Measurements from ENCODE around the gene NBPF20.
A peak's percentile ranks its signal among the peaks of the same experiment; 100 is the strongest.
"Not testable (repeated sequence)": the region's sequence is repeated elsewhere in the genome, so short reads cannot be mapped to it uniquely, and the experiment has no call there.

Gene NBPF20, protein sequence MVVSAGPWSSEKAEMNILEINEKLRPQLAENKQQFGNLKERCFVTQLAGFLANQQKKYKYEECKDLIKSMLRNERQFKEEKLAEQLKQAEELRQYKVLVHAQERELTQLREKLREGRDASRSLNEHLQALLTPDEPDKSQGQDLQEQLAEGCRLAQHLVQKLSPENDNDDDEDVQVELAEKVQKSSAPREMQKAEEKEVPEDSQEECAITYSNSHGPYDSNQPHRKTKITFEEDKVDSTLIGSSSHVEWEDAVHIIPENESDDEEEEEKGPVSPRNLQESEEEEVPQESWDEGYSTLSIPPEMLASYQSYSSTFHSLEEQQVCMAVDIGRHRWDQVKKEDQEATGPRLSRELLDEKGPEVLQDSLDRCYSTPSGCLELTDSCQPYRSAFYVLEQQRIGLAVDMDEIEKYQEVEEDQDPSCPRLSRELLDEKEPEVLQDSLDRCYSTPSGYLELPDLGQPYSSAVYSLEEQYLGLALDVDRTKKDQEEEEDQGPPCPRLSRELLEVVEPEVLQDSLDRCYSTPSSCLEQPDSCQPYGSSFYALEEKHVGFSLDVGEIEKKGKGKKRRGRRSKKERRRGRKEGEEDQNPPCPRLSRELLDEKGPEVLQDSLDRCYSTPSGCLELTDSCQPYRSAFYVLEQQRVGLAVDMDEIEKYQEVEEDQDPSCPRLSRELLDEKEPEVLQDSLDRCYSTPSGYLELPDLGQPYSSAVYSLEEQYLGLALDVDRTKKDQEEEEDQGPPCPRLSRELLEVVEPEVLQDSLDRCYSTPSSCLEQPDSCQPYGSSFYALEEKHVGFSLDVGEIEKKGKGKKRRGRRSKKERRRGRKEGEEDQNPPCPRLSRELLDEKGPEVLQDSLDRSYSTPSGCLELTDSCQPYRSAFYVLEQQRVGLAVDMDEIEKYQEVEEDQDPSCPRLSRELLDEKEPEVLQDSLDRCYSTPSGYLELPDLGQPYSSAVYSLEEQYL (N-terminal part only)

DNA sequence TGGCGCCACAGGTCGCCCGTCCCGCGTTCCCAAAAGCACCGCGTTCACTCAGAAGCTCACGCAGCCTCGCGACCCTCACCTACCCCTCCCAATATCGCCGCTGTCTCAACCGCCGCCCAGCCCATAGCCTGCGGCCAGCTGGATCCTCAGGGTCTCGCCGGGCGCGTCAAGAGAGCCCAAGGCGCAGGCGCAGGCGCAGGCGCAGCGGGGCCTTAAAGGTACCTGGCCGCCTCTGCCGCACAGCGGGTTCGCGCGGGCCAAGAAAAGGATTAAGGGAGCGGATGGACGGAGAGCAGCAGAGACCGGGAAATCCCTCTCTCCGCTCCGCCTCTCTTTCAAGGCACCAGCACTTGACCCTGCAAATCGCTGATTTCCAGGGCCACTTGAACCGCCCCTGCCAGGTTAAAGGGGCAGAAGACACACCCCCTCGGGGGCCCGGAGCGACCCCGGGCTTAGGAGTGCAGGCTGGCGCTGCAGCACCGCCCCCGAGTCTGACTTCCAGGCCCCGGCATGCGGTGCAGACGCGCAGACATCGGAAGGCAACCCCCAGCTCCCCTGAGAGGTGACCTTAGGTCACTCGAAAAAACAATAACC lies at the start of gene NBPF20:
Gene NBPF20 (minus strand): TSS at position 168 of the 594 bp plus-strand sequence. CDS start 20,331 bp downstream, outside the sequence.
- peak; percentile 74 for DNase-seq

DNA sequence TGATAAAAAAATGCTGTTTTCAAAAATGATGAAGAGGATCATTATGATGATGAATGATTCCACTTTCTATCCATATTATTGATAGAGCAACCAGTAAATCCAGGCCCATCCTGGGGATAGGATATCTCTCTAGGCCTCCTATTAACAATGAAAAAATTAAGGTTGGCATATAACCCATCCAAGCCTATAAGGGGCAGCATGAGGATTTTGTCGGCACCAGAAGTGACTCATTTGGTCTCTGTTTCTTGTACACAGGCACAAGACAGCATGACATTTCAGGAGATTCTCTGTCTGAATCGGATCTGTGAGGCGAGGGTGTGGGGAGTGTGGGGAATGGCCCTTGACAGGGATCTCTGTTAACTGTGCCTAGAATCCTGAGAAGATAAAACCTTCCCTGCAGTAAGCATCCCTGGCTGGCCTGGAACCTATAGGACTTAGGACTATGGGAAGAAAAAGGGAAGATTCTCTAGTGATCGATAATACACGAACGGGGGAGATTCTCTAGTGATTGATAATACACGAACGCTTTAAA lies 49.5 kb upstream of the NBPF20 start:
- not testable (repeated sequence) for DNase-seq

DNA sequence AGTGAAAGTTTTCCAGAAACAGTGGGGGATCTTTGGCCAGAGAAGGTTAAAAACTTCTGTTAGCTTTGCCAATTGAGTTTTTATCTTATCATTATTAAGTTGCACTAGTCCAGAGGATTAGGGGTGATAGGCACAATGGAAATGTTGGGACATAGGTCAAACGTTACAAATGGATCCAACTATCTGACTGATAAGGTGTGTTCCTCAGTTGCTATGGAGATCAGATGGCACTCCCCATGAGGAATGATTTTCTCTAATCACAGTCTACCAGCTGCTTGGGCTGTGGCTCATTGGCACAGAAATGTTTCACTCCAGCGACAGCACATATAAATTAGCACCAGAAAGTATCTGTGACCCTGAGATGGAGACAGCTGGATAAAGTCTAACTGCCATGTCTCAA lies 47.3 kb upstream of the NBPF20 start:
- not testable (repeated sequence) for DNase-seq

DNA sequence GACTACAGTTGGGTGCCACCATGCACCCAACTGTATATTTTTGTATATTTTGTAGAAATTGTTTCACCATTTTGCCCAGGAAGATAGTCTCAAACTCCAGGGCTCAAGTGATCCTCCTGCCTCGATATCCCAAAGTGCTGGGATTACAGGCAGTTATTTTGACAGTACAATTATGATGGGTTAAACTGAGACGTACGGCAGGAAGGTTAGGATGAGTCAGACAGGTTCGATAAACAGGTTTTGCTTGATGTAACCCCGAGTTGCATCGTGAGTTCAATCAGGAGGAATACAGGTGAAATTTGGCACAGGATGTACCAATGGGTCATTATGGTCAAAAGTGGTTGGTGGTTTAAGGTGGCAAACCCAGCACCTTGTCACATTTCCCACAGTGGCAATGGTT lies 46.0 kb upstream of the NBPF20 start:
- DNase-seq, result not testable (repeated sequence)

DNA sequence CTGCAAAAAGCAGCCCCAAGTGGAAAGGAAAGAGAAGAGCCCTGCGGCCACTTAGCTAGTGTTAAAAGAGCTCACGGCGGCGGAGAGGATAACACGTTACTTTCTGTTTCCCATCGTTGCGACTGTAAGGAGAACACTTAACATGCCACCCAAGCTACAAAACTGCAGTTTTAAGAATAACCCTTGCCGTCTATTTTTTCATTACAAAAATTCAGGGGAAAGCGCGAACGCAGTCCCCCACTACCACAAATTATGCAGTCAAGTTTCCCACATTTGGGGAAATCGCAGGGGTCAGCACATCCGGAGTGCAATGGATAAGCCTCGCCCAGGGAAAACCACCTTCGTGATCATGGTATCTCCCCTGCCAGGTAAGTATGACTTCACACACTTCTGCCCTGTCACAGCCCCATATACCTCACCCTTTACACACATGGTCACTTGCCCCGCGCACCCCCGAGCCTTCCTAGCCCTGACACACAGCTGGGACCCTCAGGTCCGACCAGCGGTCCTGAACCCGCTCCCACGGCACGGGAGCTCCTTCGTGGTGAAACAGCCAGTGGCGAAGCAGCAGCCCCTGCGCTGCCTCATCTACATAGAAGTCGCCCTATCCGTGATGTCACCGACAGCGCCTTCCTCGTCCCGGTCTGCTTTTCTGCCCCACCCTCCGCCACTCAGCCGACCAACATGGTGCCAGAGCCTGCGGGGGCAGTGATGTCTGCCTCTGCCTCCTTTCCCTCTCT lies 40.2 kb upstream of the NBPF20 start:
- DNase-seq, result peak; percentile 73

DNA sequence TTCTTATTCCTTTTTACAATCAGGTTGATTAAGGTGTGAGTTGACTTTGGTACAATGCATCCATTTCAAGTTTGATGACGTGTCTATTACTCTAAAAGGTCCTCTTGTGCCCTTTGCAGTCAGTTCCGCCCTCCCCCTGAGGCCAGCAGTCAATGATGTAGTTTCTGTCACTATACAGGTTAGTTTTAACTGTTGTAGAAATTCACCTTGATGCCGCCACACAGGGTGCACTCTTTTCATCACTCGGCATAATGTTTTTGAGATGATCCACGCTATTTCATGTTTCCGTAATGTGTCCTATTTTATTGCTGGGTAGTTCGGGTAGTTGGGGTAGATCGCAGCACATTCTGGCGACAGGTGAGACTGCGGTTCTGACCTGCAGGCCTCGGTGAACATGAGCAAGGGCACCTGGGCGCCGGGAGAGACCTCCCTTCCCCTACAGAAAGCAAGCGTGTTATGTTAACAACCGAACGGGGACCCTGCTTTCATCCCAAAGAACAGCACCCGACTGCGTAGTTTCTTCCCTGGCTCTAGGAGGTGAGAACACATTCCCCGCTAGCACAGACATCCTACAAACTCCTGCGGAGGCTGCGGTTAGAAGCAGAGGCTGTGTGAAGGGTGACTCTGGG lies 39.4 kb upstream of the NBPF20 start:
- not testable (repeated sequence) for DNase-seq

DNA sequence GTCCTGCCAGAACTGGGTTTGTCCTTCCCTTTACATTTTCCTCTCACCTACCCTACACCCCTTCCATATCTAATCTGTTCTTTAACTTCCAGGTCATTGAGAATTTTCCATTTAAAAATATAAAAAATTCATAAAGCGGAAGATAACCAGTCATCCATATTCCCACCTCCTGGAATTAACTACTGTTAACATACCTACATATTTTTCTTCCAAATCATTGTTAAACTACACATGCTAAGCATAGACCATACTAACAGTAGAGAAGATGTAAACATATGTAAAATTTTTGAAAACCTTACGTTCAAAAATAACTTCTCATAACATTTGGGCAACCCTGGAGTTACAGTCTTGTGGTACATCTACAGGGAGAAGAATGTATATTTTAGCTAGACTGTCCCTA lies 38.6 kb upstream of the NBPF20 start:
- not testable (repeated sequence) for DNase-seq

DNA sequence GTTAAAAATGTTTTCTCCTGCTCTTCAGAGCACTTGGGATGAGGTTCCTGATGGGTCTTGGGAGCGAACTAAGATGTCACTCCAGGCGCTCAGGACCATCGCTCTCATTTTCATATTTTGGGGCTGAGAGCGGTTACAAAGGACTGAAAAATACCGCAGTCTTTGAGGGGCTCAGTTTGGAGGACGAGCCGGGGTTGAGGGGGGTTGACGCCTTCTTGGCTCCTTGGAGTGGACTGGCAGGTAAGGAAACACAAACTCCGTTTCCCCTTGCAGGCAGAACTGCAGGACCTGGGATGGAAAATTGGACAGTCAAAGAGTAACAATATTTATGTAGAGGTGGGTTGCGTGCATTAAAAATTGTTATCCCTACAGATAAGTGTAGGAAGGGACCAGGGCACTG lies 35.3 kb upstream of the NBPF20 start:
- not testable (repeated sequence) for DNase-seq

DNA sequence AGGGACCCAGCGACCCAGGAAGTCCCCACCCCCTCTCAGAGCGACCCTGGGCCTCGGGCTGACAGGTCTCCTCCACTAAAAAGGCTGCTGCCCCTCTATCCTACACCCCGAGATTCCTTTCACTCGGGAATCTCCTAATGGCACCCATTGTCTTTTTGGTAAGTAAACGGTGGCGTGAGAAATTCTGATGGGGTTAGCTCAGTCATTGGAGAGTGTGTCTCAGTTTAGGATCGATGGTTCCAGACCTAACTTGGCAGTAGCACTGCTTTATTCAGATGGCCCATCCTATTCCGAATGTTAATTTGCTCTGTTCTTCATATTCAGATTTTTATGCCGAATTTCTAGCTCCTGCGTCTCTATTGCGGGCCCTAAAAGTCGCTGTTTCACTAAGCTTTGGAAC lies 34.6 kb upstream of the NBPF20 start:
- not testable (repeated sequence) for DNase-seq

DNA sequence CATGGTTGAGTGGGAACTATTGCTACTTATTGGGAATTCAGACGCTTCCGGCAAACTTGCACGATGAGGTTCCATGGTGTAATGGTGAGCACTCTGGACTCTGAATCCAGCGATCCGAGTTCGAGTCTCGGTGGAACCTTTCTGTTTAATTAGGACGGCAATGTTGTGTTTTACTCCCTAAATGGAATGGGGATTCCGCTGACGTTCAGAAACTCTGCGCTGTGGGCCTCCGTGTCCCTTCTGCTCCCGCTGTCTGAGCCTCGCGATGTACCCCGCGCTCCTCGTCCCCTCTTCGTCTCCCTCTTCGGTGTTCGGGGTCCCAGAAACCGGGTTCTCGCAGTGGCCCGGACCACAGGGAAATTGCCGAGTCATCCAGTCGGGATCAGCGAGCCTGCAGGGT lies 34.2 kb upstream of the NBPF20 start:
- not testable (repeated sequence) for DNase-seq

DNA sequence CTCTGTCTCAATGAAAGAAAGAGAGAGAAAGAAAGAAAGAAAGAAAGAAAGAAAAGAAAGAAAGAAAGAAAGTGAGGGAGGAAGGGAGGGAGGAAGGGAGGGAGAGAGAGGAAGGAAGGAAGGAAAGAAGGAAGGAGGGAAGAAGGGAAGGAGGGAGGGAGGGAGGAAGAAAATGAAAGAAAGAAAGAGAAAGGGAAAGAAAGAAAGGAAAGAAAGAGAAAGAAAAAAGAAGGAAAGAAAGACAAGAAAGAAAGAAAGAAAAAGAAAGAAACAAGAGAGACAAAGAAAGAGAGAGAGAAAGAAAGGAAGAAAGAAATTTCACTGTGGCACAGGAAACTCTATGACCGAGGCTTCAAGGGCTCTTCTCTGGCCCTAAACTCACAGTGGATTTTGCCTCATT lies 33.7 kb upstream of the NBPF20 start:
- DNase-seq, result not testable (repeated sequence)

DNA sequence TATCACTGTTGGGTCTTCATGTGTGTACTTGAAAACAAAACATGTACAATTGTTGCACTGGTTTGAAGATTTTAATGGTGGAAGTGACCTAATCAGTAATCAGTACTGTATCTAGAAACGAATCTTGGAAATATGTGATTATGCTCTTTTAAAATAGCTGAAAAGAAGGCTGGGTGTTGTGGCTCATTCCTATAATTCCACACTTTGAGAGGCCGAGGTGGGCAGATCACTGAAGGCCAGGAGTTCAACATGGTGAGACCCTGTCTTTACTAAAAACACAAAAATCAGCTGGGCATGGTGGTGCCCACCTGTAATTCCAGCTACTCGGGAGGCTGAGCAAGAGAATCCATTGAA lies 29.4 kb upstream of the NBPF20 start:
- not testable (repeated sequence) for DNase-seq

DNA sequence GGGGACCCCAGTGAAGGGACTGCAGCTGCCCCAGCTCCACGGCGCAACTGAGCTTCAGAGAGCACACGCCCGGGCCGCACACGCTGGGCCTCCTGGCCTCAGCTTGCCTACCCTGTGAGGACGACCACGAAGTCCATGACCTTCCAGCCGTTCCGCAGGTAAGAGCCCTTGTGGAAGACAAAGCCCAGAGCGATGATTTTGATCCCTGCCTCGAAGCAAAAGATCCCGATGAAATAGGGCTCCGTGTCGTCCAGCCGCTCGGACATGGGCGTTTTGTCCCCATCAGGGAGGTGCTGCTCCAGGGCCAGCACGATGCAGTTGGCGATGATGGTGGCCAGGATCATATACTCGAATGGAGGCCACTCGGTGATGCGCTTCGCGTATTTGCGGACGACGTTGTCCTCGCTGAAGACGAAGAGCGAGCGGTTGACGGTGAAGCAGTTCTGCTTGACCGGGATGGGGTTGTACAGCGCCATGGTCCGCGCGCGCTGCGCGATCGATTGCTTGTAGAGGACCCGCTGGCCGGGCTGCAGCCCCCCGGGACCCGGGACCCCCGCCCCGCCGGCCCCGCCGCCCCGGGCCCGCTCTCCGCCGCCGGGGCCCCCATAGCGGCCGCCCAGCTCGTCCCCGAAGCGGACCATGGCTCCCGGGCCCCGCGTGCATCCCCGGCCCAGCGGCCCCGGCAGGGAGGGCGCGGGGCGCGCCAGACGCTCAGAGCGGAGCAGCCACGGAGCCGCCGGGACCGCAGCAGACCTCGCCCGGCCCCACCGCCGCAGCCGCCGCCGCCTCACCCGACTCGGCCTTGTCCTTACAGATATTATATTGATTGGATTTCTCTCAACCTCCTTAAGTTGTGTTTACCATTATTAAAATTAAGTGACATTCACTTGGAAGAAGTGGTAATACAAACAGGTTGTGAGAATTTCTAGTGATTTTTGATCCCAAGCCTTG lies 28.7 kb upstream of the NBPF20 start:
- not testable (repeated sequence) for DNase-seq

DNA sequence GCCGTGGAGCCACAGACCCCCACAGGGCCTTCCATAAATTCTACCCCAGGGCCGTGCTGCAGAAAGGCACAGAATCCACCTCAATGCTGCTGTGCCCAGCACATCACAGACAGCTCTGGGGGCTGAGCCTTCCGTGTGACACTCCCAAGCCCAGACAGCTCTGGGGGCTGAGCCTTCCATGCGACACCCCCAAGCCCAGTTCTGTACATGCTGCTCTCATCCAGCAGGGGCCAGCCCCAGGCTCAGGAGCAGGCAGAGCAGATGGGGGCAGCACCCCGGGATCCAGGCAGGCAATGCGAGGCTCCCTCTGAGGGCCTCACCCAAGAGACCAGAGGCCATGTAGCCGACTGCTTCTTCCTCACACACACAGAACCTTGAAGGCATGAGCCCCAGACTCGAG lies 27.1 kb upstream of the NBPF20 start:
- DNase-seq, result not testable (repeated sequence)

DNA sequence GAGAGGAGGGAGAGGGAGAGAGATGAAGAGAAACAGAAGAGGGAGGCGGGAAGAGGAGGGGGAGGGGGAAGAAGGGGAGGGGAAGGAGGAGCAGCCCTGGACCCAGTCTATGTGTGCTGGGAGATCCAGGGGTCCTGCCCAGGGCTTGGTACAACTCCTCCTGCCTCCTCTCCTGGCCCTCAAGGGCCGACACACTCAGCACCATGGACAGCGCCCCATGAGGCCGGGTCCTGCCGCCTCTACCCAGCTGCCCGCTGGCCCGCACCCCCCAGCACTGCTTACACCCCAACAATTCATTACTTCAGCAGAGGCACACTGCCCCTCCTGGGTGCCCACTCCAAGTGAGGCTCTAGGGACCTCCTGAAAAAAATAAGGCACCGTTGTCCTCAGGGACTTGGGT lies 26.5 kb upstream of the NBPF20 start:
- DNase-seq, result peak; percentile 25

DNA sequence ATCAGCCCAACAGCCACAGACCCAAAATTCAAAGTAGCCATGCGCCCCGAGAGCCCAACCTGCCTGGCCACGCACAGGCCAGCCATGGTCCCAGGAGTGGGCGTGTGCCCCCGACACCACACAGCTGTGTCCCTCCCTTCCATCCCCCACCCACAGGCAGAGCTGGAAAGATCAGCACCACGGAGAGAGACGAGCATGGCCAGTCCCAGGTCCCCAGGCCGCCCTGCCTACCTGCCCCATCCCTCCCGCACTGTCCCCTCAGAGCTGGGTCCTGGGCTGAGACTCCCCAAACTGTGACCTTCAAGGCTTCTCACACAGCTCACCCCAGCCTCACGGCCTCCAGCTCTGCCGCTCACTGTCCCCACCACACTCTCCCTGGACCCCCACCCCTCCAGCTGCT lies 19.8 kb upstream of the NBPF20 start:
- DNase-seq, result not testable (repeated sequence)

DNA sequence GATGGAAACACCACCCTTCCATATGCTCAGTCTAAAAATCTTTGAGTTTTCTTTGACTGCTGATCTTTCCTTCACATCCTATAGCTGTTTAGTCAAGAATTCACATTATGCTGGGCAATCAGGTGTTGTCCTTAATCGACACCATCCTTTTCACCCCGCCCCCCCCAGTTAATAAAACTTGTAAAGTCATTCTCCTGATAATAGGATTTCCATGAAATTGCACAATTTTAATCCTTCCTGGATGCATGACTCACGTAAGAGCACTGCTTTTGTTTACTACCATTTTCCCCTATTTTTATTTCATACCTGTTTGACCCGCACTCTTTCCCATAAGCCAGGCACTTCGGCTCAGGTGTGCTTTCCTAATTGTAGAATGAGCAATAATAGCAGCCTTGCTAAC lies 16.9 kb upstream of the NBPF20 start:
- not testable (repeated sequence) for DNase-seq

DNA sequence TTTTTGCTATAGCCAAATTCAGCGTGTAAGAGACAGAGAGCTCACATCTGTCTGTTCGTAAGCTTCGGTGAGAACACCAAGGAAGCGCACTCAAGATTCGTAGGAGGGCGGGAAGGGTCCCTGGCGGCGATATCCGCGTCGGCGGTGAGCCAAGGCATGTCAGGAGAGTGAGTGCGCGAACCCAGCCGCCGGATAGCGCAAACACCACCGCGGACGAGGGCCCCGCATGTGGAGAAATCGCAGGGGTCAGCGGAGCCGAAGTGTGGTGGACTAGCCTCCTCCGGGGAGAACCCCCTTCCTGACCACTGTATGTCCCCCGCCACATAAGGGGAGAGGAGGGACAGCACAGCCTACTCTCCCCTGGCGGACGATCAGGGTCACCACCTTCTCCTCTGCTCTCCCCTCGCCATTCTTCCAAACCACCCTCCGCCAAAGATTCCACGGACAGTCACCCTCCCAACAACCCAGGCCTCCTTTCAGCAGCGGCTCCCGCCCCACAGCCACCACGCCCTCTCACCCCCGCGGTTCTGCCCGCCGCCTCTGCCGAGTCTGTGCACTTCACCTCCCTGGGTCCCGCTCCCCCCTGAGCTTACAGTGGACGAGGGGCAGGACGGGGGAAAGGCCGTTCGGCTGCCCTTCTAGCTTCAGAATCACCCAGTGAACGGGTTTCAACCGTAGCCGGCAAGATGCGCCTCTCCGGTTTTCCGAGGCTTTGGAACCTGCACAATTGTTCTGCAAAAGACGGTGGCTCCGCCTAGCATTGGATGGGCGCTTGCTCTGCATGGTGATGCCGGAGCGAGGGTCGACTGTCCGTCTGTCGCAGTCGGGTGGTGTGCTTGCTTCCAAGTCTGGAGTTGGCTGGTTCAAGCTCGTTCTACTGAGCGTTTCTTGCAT lies 6.2 kb upstream of the NBPF20 start:
- DNase-seq, result not testable (repeated sequence)

DNA sequence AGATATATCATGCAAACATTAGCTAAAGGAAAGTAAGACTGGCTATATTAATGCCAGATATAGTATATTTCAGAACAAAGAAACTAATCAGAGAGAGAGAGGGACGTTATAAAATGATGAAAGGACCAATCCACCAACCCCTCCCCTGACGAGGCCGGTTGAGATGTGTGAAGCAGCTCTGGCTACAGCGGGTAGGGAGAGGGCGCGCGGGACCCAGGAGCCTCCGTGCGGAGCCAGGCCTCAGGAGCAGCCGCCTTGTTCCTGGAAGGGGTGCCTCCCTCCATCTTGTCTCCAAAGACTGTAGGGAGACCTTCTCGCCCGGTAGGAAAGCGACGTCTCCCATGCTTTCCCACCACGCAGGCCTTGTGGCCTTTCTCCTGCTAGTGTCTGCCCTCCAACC lies 5.4 kb upstream of the NBPF20 start:
- not testable (repeated sequence) for DNase-seq
